Measurements from ENCODE around the gene FYB2. TPM values are rescaled to one million over a fixed set of nuclear protein-coding genes. Genes with fewer than 3 reads are reported as not detected.

FYB2 gene, protein sequence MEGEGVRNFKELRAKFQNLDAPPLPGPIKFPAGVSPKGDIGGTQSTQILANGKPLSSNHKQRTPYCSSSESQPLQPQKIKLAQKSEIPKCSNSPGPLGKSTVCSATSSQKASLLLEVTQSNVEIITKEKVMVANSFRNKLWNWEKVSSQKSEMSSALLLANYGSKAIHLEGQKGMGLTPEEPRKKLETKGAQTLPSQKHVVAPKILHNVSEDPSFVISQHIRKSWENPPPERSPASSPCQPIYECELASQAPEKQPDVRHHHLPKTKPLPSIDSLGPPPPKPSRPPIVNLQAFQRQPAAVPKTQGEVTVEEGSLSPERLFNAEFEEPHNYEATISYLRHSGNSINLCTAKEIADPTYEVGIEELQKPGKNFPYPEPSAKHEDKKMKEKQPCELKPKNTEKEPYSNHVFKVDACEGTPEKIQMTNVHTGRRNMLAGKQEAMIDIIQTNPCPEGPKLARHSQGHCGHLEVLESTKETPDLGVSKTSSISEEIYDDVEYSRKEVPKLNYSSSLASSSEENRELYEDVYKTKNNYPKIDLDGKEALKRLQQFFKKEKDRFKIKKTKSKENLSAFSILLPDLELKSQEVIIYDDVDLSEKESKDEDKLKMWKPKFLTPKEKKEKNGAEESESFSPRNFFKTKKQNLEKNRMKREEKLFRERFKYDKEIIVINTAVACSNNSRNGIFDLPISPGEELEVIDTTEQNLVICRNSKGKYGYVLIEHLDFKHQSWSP
- not detected in 2 replicates for total RNA-seq

DNA sequence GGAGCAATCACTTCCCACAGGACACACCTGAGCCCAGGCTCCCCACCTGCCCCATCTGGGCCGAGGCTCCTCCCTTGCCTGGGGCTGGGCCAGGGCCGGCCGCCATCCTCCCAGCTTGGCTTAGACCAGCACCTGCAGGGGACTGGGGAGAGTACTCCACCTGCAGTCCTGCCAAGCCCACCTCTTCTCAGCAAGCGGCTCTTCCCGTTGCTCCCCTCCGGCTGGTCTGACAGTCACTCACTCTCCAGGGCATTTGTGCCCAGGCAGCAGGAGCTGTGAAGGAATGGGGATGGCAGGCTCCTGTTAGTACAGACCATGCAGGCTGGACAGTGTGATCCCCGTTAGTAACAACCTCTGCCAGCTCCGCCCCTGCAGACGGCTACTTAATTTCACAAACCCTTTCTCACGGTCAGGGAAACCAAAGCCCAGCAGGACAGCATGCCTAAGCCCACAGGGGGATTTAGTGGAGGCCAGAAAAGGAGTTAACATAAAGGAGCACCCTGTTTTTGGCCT, at the start of gene FYB2:
FYB2 (minus strand) TSS at position 18 of the 513 bp plus-strand sequence. CDS start 114 bp downstream, outside the sequence.

DNA sequence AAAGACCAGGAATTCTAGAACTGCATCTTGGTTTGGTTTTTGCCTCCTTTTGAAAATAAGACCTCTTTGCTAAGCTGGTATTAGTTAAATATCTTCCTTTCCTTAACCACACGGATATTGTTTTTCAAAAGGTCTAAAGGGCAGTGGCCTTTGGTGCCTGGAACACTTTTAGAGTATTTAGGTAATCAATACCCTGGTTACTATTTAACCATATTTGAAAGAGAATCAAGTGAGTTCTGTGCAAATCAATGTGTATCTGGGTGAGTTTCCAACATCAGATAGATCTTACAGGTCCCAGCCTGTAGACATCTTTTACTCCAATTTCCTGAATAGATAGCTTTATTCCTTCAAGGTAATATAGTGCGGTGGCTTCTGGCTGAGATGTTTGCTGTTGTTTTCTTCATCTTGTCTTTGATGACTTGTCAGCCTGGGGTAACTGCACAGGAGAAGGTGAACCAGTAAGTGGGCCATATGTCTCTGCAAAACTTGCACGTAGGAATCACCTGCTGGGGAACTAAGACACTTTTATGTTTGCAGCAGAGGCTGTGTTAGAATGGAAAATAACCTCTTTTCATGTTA, 35.4 kb upstream of the FYB2 start, which contains the start of gene C8A:
C8A (plus strand) TSS at position 277 of the 579 bp plus-strand sequence; CDS start at position 382, 105 bp downstream.

Other genes with a start within 250 kb of the FYB2 start
- 10.2 and 14.2 TPM in 2 replicates for gene PLPP3, start 239.8 kb downstream of the FYB2 start, total RNA-seq
- gene PRKAA2, start 174.1 kb downstream of the FYB2 start, total RNA-seq, result 5.1 and 5.6 TPM in 2 replicates
- not detected in 2 replicates for gene C8A, start 35.4 kb upstream of the FYB2 start, total RNA-seq
- not detected in 2 replicates for gene C8B, start 146.6 kb upstream of the FYB2 start, total RNA-seq

Measured in uterine smooth muscle cell (primary cell).